CD4-positive, alpha-beta T cell treated with Interferon alpha-2 for 1 hour (primary cell): ENCODE measurements around the gene PPP6R3.
A peak's percentile ranks its signal among the peaks of the same experiment; 100 is the strongest.
"Not testable (repeated sequence)": the region's sequence is repeated elsewhere in the genome, so short reads cannot be mapped to it uniquely, and the experiment has no call there.

ENCODE experiments used
- DNase-seq, 2 donors: peaks; one replicate each; pipeline ENCODE4 v3.0.0-alpha.2; 2020 to 2022

PPP6R3 gene

DNA sequence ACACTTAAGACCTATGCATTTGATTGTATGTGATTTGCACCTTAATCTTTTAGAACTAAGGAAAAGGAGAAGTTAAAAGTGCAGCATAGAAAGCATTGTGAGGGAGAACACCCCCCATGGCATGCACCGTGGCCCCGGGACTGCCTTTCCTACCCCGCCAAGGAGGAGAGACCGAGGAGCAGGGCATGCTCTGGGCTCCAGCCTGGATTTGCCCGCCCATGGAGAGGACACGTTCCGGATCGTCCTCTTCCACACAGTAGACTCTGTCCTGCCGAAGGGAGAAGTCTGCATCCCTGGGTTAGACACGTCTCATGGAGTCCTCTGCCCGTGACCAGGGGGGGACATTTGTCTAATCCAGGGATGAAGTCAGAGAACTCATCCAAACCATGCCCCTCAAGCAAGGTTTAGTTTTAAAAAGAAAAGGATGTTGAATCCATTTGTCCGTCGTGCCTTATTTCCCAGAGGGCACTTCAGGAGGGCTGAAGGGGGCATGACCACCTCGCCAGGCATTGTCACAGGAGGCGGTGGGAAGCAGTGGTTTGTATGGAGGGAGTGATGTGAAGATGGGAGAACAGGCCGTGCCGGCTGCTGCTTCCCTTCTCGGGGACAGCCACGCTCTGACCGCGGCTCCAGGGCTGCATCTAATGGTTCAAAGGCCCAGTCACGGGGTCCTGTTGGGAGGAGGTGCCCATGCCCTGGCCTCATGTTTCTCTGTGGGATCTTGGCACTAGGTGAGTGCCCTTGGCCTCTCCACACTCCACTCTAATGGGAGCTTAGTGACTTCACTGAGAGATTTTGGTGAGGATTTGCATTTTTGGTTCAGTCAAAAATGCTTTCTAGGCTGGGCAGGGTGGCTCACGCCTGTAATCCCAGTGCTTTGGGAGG, 157.6 kb downstream of the PPP6R3 start:
- DNase-seq = no peak

DNA sequence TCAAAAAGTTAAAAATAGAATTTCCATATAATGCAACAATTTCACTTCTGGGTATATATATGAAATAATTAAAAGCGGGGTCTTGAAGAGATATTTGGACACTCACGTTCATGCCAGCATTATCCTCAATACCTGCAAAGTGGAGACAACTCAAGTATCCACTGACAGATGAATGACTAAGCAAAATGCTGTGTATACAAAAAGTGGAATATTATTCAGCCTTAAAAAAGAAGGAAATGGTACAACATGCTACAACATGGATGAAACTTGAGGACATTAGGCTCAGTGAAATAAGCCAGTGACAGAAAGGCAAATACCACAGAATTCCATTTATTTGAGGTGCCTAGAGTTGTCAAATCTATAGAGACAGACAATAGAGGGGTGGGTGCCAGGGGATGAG, 161.3 kb downstream of the PPP6R3 start:
- no peak for DNase-seq

DNA sequence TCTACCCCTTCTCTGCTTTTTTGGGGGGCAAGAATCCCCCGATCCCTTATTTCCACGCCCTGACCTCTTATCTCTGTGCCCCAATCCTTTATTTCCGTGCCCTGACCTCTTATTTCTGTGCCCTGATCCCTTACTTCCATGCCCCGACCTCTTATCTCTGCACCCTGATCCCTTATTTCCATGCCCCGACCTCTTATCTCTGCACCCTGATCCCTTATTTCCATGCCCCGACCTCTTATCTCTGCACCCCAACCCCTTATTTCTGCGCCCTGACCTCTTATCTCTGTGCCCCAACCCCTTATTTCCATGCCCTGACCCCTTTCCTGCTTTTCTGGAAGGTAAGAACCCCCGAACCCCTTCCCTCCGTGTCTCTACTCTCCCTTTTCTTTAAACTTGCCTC, 163.2 kb downstream of the PPP6R3 start:
- not testable (repeated sequence) for DNase-seq

DNA sequence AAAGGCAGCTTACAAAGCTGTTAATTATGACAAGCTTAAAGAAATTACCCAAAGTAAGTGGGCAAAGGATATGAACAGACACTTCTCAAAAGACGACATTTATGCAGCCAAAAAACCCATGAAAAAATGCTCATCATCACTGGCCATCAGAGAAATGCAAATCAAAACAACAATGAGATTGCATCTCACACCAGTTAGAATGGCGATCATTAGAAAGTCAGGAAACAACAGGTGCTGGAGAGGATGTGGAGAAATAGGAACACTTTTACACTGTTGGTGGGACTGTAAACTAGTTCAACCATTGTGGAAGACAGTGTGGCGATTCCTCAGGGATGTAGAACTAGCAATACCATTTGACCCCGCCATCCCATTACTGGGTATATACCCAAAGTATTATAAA, 164.5 kb downstream of the PPP6R3 start:
- not testable (repeated sequence) for DNase-seq

DNA sequence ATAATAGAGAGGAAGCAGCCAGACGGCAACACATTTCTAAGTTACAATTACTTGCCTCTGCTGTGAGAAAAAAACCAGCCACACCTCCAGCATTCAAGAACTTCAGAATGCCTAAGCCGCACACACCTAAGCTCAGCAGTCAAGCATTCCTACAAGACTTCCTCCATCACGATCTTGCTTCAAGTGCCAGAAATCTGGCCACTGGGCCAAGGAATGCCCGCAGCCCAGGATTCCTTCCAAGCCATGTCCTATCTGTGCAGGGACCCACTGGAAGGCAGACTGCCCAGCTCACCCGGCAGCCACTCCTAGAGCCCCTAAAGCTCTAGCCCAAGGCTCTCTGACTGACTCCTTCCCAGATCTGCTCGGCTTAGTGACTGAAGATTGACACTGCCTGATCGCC, 165.7 kb downstream of the PPP6R3 start:
- not testable (repeated sequence) for DNase-seq

DNA sequence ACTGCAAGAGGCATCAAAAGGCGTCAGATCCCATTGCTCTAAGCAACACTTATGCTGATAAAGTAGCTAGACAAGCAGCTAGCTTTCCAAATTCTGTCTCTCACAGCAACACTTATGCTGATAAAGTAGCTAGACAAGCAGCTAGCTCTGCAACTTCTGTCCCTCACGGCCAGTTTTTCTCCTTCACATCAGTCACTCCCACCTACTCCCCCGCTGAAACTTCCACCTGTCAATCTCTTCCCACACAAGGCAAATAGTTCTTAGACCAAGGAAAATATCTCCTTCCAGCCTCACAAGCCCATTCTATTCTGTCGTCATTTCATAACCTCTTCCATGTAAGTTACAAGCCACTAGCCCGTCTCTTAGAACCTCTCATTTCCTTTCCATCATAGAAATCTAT, 168.3 kb downstream of the PPP6R3 start:
- DNase-seq = not testable (repeated sequence)

DNA sequence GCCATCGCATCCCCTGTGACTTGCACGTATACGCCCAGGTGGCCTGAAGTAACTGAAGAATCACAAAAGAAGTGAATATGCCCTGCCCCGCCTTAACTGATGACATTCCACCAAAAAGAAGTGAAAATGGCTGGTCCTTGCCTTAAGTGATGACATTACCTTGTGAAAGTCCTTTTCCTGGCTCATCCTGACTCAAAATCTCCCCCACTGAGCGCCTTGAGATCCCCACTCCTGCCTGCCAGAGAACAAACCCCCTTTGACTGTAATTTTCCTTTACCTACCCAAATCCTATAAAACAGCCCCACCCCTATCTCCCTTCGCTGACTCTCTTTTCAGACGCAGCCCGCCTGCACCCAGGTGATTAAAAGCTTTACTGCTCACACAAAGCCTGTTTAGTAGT, 171.8 kb downstream of the PPP6R3 start:
- DNase-seq = not testable (repeated sequence)

DNA sequence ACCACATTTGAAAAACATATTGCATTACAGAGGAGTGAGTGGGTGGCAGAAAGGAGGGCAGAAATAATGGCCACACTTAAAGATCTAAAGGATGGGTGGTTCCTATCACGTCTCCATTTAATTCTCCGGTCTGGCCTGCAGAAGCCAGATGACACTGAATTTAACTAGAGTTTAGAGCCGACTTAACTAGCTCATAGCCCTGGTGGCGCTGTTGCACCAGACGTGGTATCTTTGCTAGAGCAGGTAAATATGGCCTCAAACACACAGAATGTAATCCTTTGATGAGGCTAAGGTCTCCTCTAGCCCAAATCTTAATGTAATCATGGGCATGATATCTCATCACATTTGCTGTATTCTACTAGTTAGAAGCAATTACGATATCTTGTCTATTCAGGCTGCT, 172.2 kb downstream of the PPP6R3 start:
- DNase-seq = peak; percentile 26 to 59

DNA sequence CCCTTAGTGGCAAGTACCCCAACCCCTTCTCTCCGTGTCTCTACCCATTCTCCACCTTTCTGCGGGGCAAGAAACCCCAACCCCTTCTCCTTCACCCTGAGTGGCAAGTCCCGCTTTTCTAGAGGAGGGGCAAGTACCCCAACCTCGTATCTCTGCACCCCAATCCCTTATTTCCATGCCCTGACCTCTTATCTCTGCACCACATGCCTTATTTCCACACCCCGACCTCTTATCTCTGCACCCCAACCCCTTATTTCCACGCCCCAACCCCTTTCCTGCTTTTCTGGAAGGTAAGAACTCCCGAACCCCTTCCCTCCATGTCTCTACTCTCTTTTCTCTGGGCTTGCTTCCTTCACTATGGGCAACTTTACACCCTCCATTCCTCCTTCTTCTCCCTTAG, 174.1 kb downstream of the PPP6R3 start:
- not testable (repeated sequence) for DNase-seq

DNA sequence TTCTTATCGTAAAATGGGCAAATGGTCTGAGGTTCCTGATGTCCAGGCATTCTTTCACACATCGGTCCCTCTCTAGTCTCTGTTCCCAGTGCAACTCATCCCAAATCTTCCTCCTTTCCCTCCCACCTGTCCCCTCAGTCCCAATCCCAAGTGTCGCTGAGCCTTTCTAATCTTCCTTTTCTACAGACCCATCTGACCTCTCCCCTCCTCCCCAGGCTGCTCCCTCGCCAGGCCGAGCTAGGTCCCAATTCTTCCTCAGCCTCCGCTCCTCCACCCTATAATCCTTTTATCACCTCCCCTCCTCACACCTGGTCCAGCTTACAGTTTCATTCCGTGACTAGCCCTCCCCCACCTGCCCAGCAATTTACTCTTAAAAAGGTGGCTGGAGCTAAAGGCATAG, 174.6 kb downstream of the PPP6R3 start:
- DNase-seq = not testable (repeated sequence)

DNA sequence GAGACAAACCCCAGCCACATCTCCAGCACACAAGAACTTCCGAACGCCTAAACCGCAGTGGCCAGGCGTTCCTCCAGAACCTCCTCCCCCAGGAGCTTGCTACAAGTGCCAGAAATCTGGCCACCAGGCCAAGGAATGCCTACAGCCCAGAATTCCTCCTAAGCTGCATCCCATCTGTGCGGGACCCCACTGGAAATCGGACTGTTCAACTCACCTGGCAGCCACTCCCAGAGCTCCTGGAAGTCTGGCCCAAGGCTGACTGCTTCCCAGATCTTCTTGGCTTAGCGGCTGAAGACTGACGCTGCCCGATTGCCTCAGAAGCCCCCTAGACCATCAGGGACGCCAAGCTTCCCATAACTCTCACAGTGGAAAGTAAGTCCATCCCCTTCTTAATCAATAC, 175.3 kb downstream of the PPP6R3 start:
- not testable (repeated sequence) for DNase-seq

DNA sequence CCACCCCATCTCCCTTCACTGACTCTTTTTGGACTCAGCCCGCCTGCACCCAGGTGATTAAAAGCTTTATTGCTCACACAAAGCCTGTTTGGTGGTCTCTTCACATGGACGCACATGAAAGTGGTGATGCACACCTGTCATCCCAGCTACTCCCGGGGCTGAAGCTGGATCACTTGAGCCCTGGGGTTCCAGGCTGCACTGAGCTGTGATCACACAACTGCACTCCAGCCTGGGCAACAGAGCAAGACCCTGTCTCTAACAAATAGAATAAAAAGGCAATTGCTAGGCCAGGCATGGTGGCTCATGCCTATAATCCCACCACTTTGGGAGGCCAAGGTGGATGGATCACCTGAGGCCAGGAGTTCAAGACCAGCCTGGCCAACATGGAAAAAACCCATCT, 178.8 kb downstream of the PPP6R3 start:
- DNase-seq = not testable (repeated sequence)

DNA sequence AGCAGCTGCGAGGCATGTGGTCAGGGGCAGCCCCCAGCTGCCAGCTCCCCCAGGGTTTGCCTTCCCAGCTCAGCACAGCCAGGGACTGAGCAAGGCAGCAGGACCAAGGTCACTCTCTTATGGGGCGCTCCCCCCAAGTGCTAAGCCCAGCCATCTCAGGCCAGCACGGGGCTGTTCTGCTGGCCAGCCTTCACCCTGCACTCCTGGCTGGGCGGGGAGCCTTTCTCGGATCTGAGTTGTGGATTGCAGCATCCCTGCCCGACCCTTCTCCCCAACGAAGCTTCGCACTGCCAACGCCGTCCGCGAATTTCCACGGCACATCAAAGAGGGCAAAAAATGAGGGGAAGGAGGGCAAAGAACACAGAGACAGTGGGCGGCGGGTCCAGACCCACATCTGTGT, 181.3 kb downstream of the PPP6R3 start:
- no peak for DNase-seq

DNA sequence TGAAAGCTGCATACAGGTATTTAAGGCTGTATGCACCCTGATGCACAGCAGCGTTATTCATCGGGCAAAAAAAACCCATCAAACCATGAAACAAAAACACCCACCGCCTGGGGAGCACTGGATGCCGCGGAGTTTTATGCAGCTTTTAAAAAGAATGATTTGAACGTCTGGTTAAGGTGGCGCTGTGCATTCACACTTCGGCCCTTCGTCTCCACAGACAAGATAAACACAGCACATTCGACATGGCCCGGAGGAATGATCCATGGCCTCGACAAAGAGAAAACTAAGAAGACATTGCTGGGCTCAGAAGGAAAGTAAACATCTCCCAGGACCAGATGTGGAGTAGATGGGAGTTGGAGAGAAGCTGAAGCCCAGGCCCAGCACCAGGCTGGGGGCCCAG, 183.0 kb downstream of the PPP6R3 start:
- no peak for DNase-seq

DNA sequence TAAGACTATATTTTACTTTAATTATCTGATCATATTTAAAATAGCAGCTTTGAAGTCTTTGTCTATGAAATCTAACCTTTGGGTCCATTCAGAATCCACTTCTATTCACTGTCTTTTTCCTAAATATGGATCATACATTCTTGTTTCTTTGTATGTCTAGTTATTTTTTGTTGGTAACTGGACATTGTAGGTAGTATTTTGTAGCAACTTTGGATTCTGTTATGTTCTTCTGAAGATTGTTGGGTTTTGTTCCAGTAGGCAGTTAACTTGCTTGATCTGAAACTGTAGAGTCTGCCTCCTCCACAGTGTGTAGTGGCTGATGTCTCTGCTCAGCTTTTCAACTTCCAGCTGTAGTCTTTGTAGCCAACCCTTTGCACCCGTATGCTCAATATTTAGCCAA, 186.3 kb downstream of the PPP6R3 start:
- no peak for DNase-seq

DNA sequence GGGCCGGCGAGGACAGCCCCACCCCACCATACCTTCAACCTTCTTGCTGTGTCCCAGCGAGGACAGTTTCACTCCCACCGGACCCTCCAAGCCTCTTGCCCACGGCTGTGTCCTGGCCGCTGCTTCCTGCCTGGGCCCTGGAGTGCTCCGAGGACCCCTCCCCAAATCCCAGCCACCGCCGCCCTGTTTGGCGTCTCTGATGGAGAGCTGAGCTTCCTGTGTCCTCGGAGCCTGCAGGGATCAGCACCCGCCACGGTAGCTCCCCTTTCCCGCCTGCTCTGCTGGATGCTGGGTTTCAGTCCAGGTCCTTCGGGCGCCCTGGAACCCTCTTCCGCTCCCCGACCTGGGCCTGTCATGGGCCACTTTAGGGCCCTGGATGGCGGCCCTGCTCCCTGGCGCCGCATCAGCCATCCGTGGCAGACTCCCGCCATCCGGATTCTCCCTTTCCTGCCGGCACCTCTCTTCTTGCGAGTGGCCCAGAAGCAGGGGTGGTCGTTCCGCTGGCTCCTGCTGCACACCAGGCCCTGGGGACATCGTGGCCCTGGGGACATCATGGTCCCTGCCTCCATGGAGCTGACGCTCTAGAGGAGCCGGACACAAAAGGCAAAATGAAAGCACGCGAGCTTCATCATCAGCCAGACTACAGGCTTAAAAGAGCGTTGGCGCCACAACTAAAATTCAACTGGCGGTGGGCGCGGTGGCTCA, 189.5 kb downstream of the PPP6R3 start:
- DNase-seq = no peak

DNA sequence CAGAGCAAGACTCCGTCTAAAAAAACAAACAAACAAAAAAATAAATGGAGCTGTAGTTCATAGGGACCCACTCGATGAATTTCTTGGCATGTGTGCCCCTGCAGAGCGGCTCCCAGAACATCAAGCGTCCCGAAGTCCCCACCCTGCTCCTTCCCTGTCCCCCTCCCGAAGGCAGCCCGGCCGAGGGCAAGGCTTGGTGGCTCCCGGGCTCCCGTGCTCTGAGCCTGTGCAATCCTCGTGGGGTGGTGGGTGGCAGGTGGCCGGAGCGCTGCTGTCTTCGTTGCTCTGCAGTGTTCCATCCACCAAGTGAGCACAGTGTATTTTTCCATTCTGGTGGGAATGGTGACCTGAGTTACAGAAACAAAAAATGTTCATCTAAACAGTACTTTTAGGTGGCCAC, 190.2 kb downstream of the PPP6R3 start:
- DNase-seq = no peak

DNA sequence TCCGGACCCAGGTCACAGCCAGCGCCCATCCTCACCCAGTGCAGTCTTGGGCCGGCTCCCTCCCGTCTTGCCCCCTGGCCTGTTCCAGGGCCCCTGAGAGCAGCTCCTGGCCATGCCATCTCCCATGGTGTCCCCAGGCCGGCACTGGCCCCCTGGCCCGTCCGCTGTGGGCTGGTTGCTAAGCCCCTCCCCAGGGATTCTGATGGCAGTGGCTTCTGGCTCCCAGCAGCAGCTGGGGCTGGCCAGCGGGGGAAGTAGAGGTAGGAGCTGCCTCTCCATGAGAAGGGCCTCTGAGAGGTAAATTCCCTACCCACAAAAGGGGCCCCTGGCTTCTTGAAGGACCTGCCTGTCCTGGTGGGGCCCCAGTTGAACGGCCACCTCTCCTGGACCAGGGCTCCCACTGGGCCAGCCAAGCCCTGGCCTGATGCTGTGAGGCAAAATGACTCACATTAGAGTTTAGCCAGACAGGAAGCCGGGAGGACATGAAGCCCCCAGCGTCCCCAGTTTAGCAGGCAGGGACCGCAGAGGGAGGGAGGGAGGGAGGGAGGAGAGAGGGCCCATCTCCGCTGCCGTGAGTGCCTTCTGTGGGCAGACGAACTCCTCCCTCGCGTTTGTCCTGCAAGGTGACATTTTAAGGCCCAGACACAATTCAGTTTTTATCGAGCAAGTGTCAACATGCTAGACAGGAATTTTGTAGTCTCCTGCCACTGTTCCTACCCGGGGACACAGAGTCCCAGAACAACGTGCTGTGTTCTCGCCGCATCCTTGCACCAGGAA, 190.8 kb downstream of the PPP6R3 start:
- DNase-seq = no peak

DNA sequence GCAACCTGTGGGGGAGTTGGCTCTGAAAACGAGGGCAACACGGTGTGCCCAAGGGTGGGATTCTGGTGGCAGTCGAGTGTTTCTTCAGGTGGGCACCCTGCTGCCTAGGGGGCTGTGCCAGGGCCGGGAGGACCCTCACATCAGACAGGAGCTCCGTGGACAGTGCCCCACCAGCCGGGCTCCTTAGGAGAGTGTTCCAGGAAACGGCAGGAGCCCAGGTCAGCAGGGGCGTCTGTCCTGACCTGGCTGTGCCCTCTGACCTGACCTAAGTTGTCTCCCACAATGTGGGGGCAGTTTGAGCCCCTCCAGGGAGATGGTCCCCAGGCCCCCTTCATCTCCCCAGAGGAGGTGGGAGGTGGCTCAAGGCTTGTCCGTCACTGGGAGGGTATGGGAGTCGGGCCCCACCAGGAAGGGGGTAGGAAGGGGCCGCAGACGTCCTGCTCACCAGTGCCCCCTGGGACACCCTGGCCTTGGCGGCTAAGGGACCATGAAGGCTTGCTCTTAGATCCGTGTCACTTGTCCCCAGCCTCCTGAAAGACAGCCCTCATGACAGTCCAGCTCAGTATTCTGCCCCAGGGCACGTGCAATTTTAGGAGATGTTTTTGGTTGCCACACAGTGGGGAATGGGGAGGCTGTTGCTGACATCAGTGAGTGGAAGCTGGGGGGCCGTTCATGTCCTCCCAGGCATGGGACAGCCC, 191.6 kb downstream of the PPP6R3 start:
- DNase-seq = no peak

DNA sequence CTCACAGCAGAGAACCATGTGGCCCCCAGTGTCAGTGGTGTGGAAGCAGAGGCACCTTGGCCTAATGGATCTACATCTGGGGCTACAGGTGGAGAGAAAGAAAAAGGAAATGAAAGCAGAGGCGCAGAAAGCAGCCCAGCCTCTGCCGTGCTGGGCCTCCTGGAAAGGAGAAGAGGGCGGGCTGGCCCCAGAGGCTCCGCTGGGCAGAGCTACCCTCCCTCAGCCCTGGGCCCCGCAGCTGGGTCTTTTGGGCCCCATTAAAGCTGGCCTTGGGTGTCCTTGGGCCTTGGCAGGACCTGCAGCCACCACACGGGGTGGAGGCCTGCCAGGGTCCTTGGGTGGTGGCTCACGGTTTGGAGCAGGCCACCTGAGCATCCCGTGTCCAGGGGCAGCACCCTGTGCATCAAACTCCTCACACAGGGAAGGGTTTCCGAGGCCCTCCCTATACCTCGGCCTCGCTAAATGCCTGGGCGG, 192.2 kb downstream of the PPP6R3 start:
- no peak for DNase-seq

DNA sequence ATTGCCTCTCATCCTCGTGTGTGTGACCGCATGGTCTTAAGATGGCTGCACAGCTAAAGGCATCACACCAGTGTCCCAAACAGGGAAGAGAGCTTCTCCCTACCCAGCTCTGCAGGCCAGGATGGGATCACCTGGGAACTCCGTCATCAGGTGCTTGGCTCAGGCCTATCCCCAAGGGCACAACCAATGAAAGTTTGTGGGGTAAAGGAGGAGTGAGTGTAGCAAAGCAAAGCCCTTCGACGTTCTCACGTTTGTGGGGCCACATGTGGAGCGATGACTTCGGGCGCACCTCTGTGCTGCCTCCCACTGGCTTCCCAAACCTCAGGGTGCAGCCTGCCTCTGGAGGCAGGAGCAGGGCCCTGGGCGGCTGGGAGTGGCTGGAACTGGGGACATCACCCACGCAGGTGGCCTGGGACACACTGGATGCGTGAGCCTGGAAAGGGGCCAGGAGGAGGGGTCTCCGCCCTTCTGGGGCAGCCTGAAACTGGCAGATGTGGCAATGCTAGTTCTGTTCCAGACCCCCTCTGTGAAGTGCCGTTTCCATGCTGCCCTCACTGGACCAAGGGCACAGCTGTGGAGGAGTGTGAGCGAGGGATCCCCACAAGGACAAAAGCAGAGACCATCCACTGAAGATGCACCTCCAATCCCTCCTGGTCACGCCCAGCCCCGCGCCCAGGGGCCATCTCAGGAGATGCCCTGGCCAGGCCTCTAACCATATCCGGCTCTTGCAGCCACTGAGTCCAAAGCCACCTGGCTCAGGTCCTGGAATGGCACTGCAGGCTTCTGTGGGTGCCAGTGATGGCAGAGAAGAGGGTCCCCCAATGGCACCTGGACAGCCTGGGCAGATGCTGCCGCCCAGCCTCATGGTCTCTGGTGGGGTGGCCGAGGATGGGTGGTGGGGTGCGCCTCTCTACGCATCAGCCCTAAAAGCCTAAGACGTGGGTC, 193.2 kb downstream of the PPP6R3 start:
- DNase-seq = no peak

DNA sequence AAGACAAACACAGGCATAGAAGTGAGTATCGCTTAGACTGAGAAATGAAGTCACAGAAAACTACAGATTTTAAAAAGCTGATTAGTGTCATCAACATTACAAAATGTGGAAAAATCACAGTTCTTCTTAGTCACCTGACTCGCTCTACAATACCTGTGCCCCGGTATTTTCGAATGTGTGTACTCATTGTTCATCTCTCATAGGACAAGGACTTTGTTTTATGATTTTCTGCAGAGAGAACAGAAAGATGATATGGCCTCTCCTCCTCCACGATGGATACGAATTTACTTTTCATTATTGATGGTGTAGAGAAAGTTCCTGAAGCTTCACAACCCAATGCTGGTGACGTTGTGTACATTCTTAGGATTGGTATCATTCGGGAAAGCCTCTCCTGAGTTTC, 194.4 kb downstream of the PPP6R3 start:
- no peak for DNase-seq
